Activated CD4-positive, alpha-beta T cell treated with anti-CD3 and anti-CD28 coated beads, Interleukin-2, amount 10 ng/mL, durations not matched to agents 7 days and 5 days (primary cell): ENCODE measurements around the gene BAD. TPM values are rescaled to one million over a fixed set of nuclear protein-coding genes. Genes with fewer than 3 reads are reported as not detected.
"Not testable (repeated sequence)": the region's sequence is repeated elsewhere in the genome, so short reads cannot be mapped to it uniquely, and the experiment has no call there.

Source experiments
- CTCF ChIA-PET: fragments of 350-600 bp; sonication (Branson Sonifier 250); formaldehyde crosslinking; loops from one replicate; lab custom pipeline; 2021; ENCODE audit warnings: antibody characterized with exemption; lab: Charles Lee
- POLR2A ChIA-PET: fragments of 350-600 bp; sonication (Branson Sonifier 250); formaldehyde crosslinking; loops from one replicate; lab custom pipeline; 2021; ENCODE audit warnings: antibody characterized with exemption; lab: Charles Lee
- DNase-seq: peaks from one replicate; pipeline ENCODE4 v3.0.0-alpha.2; 2020
- H3K27ac Mint-ChIP-seq: one replicate; pipeline ENCODE4 v1.8.0; 2021; ENCODE audit warnings: mild to moderate bottlenecking, moderate library complexity, mixed read lengths
- H3K27me3 Mint-ChIP-seq: one replicate; pipeline ENCODE4 v1.8.0; 2021; ENCODE audit warnings: mixed read lengths
- H3K36me3 Mint-ChIP-seq: one replicate; pipeline ENCODE4 v1.8.0; 2021; ENCODE audit warnings: low read depth, mixed read lengths
- H3K4me1 Mint-ChIP-seq: one replicate; pipeline ENCODE4 v1.8.0; 2021; ENCODE audit warnings: mixed read lengths
- H3K4me3 Mint-ChIP-seq: one replicate; pipeline ENCODE4 v1.8.0; 2021; ENCODE audit warnings: mild to moderate bottlenecking, moderate library complexity, mixed read lengths
- H3K9me3 Mint-ChIP-seq: one replicate; pipeline ENCODE4 v1.8.0; 2021; ENCODE audit warnings: mixed read lengths
- total RNA-seq, 2 experiments: library from RNA; stranded (reverse); gene quantifications; one replicate each; pipeline ENCODE4 v1.2.3, GENCODE V29; 2021

BAD gene
- total RNA-seq, 2 experiments from 2014 or later: 32.0 to 34.2 TPM

GRCh38 chr11:64313491-64314145 is 29.2 kb upstream of the BAD start:
- no peak overlapping the region for H3K4me3 Mint-ChIP-seq
- DNase-seq: no peak
- H3K9me3 Mint-ChIP-seq: no peaks in the 10 kb centered on the region
- CTCF ChIA-PET: interaction anchor here (0.6 to 2.5 kb wide), 6 partner anchors 9 to 1352 kb away, joined by 3 to 12 read pairs (median 3); no protein-coding TSS in a partner anchor
- H3K27me3 Mint-ChIP-seq: no peaks in the 10 kb centered on the region
- H3K36me3 Mint-ChIP-seq: peaks cover 23% of the 10 kb centered on the region
- no peak overlapping the region for H3K27ac Mint-ChIP-seq
- H3K4me1 Mint-ChIP-seq: peaks cover 39% of the 10 kb centered on the region
- POLR2A ChIA-PET: no interaction called here

GRCh38 chr11:64312947-64313346 is 28.5 kb upstream of the BAD start:
- ChIA-PET POLR2A (no interaction called here), CTCF (interaction anchor here (0.6 to 2.5 kb wide), 4 partner anchors 9 to 1352 kb away, joined by 3 to 12 read pairs (median 3); no protein-coding TSS in a partner anchor)
- no peak overlapping the region for H3K4me3 Mint-ChIP-seq

GRCh38 chr11:64307795-64308194 is 23.3 kb upstream of the BAD start:
- peak overlapping the region; percentile 87 for H3K4me3 Mint-ChIP-seq
- DNase-seq, H3K27me3 Mint-ChIP-seq, H3K9me3 Mint-ChIP-seq: not testable (repeated sequence)
- H3K27ac Mint-ChIP-seq: peak overlapping the region; percentile 28
- H3K4me1 Mint-ChIP-seq: peaks cover 45% of the 10 kb centered on the region
- POLR2A ChIA-PET: interaction anchor here (0.6 kb wide), 1 partner anchor 10 kb away, joined by 4 read pairs; the partner anchor contains the start of gene PRDX5
- CTCF ChIA-PET: interaction anchor here (1.2 to 5.3 kb wide), 2 partner anchors 9 to 24 kb away, joined by 3 to 35 read pairs; partner anchors contain the start of genes PRDX5 and TRMT112
- H3K36me3 Mint-ChIP-seq: peaks cover 16% of the 10 kb centered on the region

More at GRCh38 chr11:64312947-64313346, 28.5 kb upstream of the BAD start:
- no peaks in the 10 kb centered on the region for H3K9me3 Mint-ChIP-seq
- H3K36me3 Mint-ChIP-seq: peaks cover 23% of the 10 kb centered on the region
- H3K27me3 Mint-ChIP-seq: no peaks in the 10 kb centered on the region
- no peak for DNase-seq
- H3K27ac Mint-ChIP-seq: peak overlapping the region; percentile 65
- H3K4me1 Mint-ChIP-seq: peaks cover 36% of the 10 kb centered on the region

- Mint-ChIP-seq H3K4me1 (peaks cover 40% of the 10 kb centered on the region), H3K27me3 (no peaks in the 10 kb centered on the region), H3K27ac (peak overlapping the region; percentile 92), H3K36me3 (peaks cover 11% of the 10 kb centered on the region), H3K9me3 (no peaks in the 10 kb centered on the region), H3K4me3 (peak overlapping the region; percentile 87)
- ChIA-PET POLR2A (interaction anchor here (0.6 kb wide), 1 partner anchor 11 kb away, joined by 4 read pairs; the partner anchor contains the start of gene PRDX5), CTCF (interaction anchor here (0.5 to 5.3 kb wide), 2 partner anchors 10 to 28 kb away, joined by 3 to 35 read pairs; partner anchors contain the start of genes PRDX5 and TRMT112)
- no peak for DNase-seq
Measured at GRCh38 chr11:64306876-64307622, 22.6 kb upstream of the BAD start.

GRCh38 chr11:64306563-64306875 is 22.1 kb upstream of the BAD start:
- H3K9me3 Mint-ChIP-seq: no peaks in the 10 kb centered on the region
- ChIA-PET CTCF (interaction anchor here (0.5 to 5.3 kb wide), 2 partner anchors 11 to 27 kb away, joined by 3 to 35 read pairs; partner anchors contain the start of genes PRDX5 and TRMT112), POLR2A (no interaction called here)
- H3K4me3 Mint-ChIP-seq: peak overlapping the region; percentile 87
- DNase-seq: no peak
- H3K27me3 Mint-ChIP-seq: peaks cover 4% of the 10 kb centered on the region
- peaks cover 11% of the 10 kb centered on the region for H3K36me3 Mint-ChIP-seq
- H3K27ac Mint-ChIP-seq: peak overlapping the region; percentile 92
- H3K4me1 Mint-ChIP-seq: peaks cover 40% of the 10 kb centered on the region

GRCh38 chr11:64305691-64306562 is 21.5 kb upstream of the BAD start:
- Mint-ChIP-seq H3K4me1 (peaks cover 39% of the 10 kb centered on the region), H3K27me3 (peaks cover 5% of the 10 kb centered on the region), H3K4me3 (peak overlapping the region; percentile 87), H3K27ac (peak overlapping the region; percentile 92), H3K36me3 (peaks cover 11% of the 10 kb centered on the region), H3K9me3 (no peaks in the 10 kb centered on the region)
- ChIA-PET POLR2A (no interaction called here), CTCF (interaction anchor here (0.5 to 5.8 kb wide), 11 partner anchors 11 to 361 kb away, joined by 3 to 92 read pairs (median 14); partner anchors contain the start of genes BAD, FERMT3, GPR137 and KCNK4)
- peak; percentile 80 for DNase-seq

GRCh38 chr11:64305075-64305690 is 20.7 kb upstream of the BAD start, which contains the start of gene ESRRA:
ESRRA (plus strand) TSS chr11:64305524; CDS start chr11:64307180, 1,656 bp downstream.
- Mint-ChIP-seq H3K27me3 (peaks cover 12% of the 10 kb centered on the region), H3K9me3 (no peaks in the 10 kb centered on the region), H3K36me3 (peaks cover 11% of the 10 kb centered on the region), H3K4me3 (peak within 1 kb of the TSS; percentile 87), H3K27ac (peak within 1 kb of the TSS; percentile 98), H3K4me1 (peaks cover 44% of the 10 kb centered on the region)
- CTCF ChIA-PET: interaction anchor here (0.7 to 5.8 kb wide), 26 partner anchors 9 to 360 kb away, joined by 3 to 92 read pairs (median 4); partner anchors contain the start of genes BAD, FERMT3, GPR137 and KCNK4
- DNase-seq: peak; percentile 100
- POLR2A ChIA-PET: interaction anchor here (0.8 to 0.9 kb wide), 3 partner anchors 12 to 88 kb away, joined by 3 read pairs; partner anchors contain the start of gene TRMT112

GRCh38 chr11:64304316-64305072 is 20.0 kb upstream of the BAD start:
- peaks cover 44% of the 10 kb centered on the region for H3K4me1 Mint-ChIP-seq
- peaks cover 11% of the 10 kb centered on the region for H3K36me3 Mint-ChIP-seq
- peaks cover 18% of the 10 kb centered on the region for H3K27me3 Mint-ChIP-seq
- H3K9me3 Mint-ChIP-seq: no peaks in the 10 kb centered on the region
- H3K27ac Mint-ChIP-seq: peak overlapping the region; percentile 98
- peak overlapping the region; percentile 82 for H3K4me3 Mint-ChIP-seq
- POLR2A ChIA-PET: interaction anchor here (0.5 to 0.9 kb wide), 5 partner anchors 12 to 87 kb away, joined by 3 read pairs; partner anchors contain the start of gene TRMT112
- DNase-seq: peak; percentile 95
- CTCF ChIA-PET: interaction anchor here (0.7 to 5.8 kb wide), 38 partner anchors 9 to 360 kb away, joined by 3 to 92 read pairs (median 4); partner anchors contain the start of genes BAD, FERMT3, GPR137 and KCNK4

- peak overlapping the region; percentile 82 for H3K4me3 Mint-ChIP-seq
- H3K4me1 Mint-ChIP-seq: peaks cover 42% of the 10 kb centered on the region
- peaks cover 19% of the 10 kb centered on the region for H3K27me3 Mint-ChIP-seq
- peak overlapping the region; percentile 98 for H3K27ac Mint-ChIP-seq
- peaks cover 10% of the 10 kb centered on the region for H3K36me3 Mint-ChIP-seq
- no peak for DNase-seq
- POLR2A ChIA-PET: interaction anchor here (0.7 kb wide), 1 partner anchor 33 kb away, joined by 3 read pairs; no protein-coding TSS in a partner anchor
- CTCF ChIA-PET: interaction anchor here (0.7 to 5.8 kb wide), 28 partner anchors 8 to 151 kb away, joined by 3 to 92 read pairs (median 6); partner anchors contain the start of genes BAD, FERMT3, GPR137 and KCNK4
- H3K9me3 Mint-ChIP-seq: no peaks in the 10 kb centered on the region
Measured at GRCh38 chr11:64304032-64304315, 19.5 kb upstream of the BAD start.

GRCh38 chr11:64303109-64304031 is 18.9 kb upstream of the BAD start:
- no peaks in the 10 kb centered on the region for H3K9me3 Mint-ChIP-seq
- peaks cover 25% of the 10 kb centered on the region for H3K27me3 Mint-ChIP-seq
- H3K4me3 Mint-ChIP-seq: no peak overlapping the region
- ChIA-PET POLR2A (interaction anchor here (0.7 kb wide), 1 partner anchor 32 kb away, joined by 3 read pairs; no protein-coding TSS in a partner anchor), CTCF (interaction anchor here (0.7 to 5.8 kb wide), 29 partner anchors 8 to 118 kb away, joined by 3 to 92 read pairs (median 6); partner anchors contain the start of genes BAD, FERMT3, GPR137 and KCNK4)
- no peak for DNase-seq
- peaks cover 10% of the 10 kb centered on the region for H3K36me3 Mint-ChIP-seq
- peaks cover 42% of the 10 kb centered on the region for H3K4me1 Mint-ChIP-seq
- peak overlapping the region; percentile 41 for H3K27ac Mint-ChIP-seq
